ENCODE measurements around the gene NUMB. TPM values are rescaled to one million over a fixed set of nuclear protein-coding genes. Genes with fewer than 3 reads are reported as not detected.

The NUMB gene
- total RNA-seq, 1 experiment from 2014 or later: 81.5 TPM

GRCh38 chr14:73500360-73500759, 42.0 kb upstream of the NUMB start:
- H3K36me3 Mint-ChIP-seq (ENCODE audit: insufficient read depth, unreplicated experiment): peaks cover 15% of the 10 kb centered on the region
- TF ChIP-seq CTCF (IDR thresholded peaks at IDR 0.05; ENCODE audit: unreplicated experiment): no peak
- no peaks in the 10 kb centered on the region for H3K4me1 Mint-ChIP-seq (ENCODE audit: insufficient read depth, unreplicated experiment)
- BruUV-seq (replicated peaks): no TSS peak
- intact Hi-C loops (cut with micrococcal nuclease): no loop called here
- no peak overlapping the region for H3K27ac Mint-ChIP-seq (ENCODE audit: low read depth, unreplicated experiment)
- CTCF ChIA-PET: interaction anchor here (0.5 to 2.5 kb wide), 5 partner anchors 9 to 123 kb away, joined by 3 to 26 read pairs (median 6); no protein-coding TSS in a partner anchor
- H3K9me3 Mint-ChIP-seq (ENCODE audit: unreplicated experiment): no peaks in the 10 kb centered on the region
- H3K4me3 Mint-ChIP-seq (ENCODE audit: unreplicated experiment): no peak overlapping the region
- H3K27me3 Mint-ChIP-seq (ENCODE audit: insufficient read depth, unreplicated experiment): no peaks in the 10 kb centered on the region
- peak; percentile 64 for DNase-seq (ENCODE audit: unreplicated experiment)
- POLR2A ChIA-PET: interaction anchor here (1.1 to 1.5 kb wide), 2 partner anchors 42 to 69 kb away, joined by 3 to 8 read pairs; partner anchors contain the start of genes ACOT2 and NUMB

GRCh38 chr14:73494593-73494992, 36.2 kb upstream of the NUMB start:
- CTCF ChIA-PET: interaction anchor here (0.7 to 1.5 kb wide), 3 partner anchors 112 to 139 kb away, joined by 3 read pairs; no protein-coding TSS in a partner anchor
- peaks cover 39% of the 10 kb centered on the region for H3K36me3 Mint-ChIP-seq (ENCODE audit: insufficient read depth, unreplicated experiment)
- no peak for TF ChIP-seq CTCF (IDR thresholded peaks at IDR 0.05; ENCODE audit: unreplicated experiment)
- peaks cover 12% of the 10 kb centered on the region for H3K4me1 Mint-ChIP-seq (ENCODE audit: insufficient read depth, unreplicated experiment)
- H3K4me3 Mint-ChIP-seq (ENCODE audit: unreplicated experiment): no peak overlapping the region
- H3K27ac Mint-ChIP-seq (ENCODE audit: low read depth, unreplicated experiment): no peak overlapping the region
- H3K27me3 Mint-ChIP-seq (ENCODE audit: insufficient read depth, unreplicated experiment): no peaks in the 10 kb centered on the region
- DNase-seq (ENCODE audit: unreplicated experiment): no peak
- intact Hi-C loops (cut with micrococcal nuclease): no loop called here
- POLR2A ChIA-PET: interaction anchor here (0.6 kb wide), 1 partner anchor 461 kb away, joined by 3 read pairs; no protein-coding TSS in a partner anchor
- no TSS peak for BruUV-seq (replicated peaks)
- H3K9me3 Mint-ChIP-seq (ENCODE audit: unreplicated experiment): no peaks in the 10 kb centered on the region

DNA sequence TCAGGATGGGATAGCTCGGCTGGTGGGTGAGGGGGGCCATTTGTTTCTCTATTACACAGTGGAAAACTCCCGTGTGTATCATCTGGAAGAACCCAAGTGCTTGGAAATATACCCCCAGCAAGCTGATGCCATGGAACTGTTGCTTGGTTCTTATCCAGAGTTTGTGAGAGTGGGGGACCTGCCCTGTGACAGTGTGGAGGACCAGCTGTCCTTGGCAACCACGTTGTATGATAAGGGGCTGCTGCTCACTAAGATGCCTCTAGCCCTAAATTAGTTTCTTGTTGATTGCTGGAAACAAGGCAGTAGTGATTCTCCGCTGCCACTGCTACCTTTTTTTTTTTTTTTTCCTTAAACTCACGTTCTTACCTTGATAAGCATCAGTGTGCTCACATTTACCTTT, 34.3 kb upstream of the NUMB start:
- TSS peak; percentile 43 for BruUV-seq (replicated peaks)

More for the DNA sequence above, 34.3 kb upstream of the NUMB start:
- DNase-seq (ENCODE audit: unreplicated experiment): no peak
- peaks cover 12% of the 10 kb centered on the region for H3K4me1 Mint-ChIP-seq (ENCODE audit: insufficient read depth, unreplicated experiment)
- TF ChIP-seq CTCF (IDR thresholded peaks at IDR 0.05; ENCODE audit: unreplicated experiment): no peak
- intact Hi-C loops (cut with micrococcal nuclease): no loop called here
- H3K36me3 Mint-ChIP-seq (ENCODE audit: insufficient read depth, unreplicated experiment): peaks cover 30% of the 10 kb centered on the region
- H3K4me3 Mint-ChIP-seq (ENCODE audit: unreplicated experiment): peak overlapping the region; percentile 86
- no peaks in the 10 kb centered on the region for H3K27me3 Mint-ChIP-seq (ENCODE audit: insufficient read depth, unreplicated experiment)
- ChIA-PET CTCF (interaction anchor here (0.5 to 2.1 kb wide), 4 partner anchors 16 to 179 kb away, joined by 3 to 5 read pairs (median 3); no protein-coding TSS in a partner anchor), POLR2A (interaction anchor here (2.8 kb wide), 1 partner anchor 77 kb away, joined by 18 read pairs; the partner anchor contains the start of gene ACOT2)
- no peak overlapping the region for H3K27ac Mint-ChIP-seq (ENCODE audit: low read depth, unreplicated experiment)
- H3K9me3 Mint-ChIP-seq (ENCODE audit: unreplicated experiment): no peaks in the 10 kb centered on the region
